OCI-LY3 (cell line): ENCODE measurements around the gene PPP3CA.
A peak's percentile ranks its signal among the peaks of the same experiment; 100 is the strongest.

Experiments
- H2AFZ ChIP-seq: fragments of 200-600, 300-600 bp; shearing (Covaris generic); 2 replicates; pipeline ENCODE4 v1.6.0; 2014; ENCODE audit warnings: antibody characterized with exemption, low read depth, low read length
- H3K27ac ChIP-seq: fragments of 200-600, 300-600 bp; sonication (generic); 2 replicates; pipeline ENCODE4 v1.5.1; 2014; ENCODE audit warnings: mild to moderate bottlenecking, low read length, moderate library complexity, mixed read lengths
- H3K27me3 ChIP-seq: fragments of 200-600, 300-600 bp; sonication (generic); 2 replicates; pipeline ENCODE4 v1.6.1; 2014; ENCODE audit warnings: low read depth, low read length, mixed read lengths
- H3K36me3 ChIP-seq: fragments of 200-600, 300-600 bp; sonication (generic); replicated peaks from 2 replicates; pipeline ENCODE3; 2014; ENCODE audit warnings: low read depth, low read length, mixed read lengths
- H3K4me1 ChIP-seq: fragments of 300-600, 200-600 bp; sonication (generic); 2 replicates; pipeline ENCODE4 v1.6.1; 2014; ENCODE audit warnings: low read length, mixed read lengths
- H3K4me2 ChIP-seq: fragments of 200-600, 300-600 bp; sonication (generic); 2 replicates; pipeline ENCODE4 v1.6.1; 2014; ENCODE audit warnings: low read length, mixed read lengths
- H3K4me3 ChIP-seq: fragments of 300-600, 200-600 bp; sonication (generic); 2 replicates; pipeline ENCODE4 v1.5.1; 2014; ENCODE audit warnings: antibody characterized with exemption, mild to moderate bottlenecking, low read length, moderate library complexity
- H3K79me2 ChIP-seq: fragments of 300-600, 200-600 bp; shearing (Covaris generic); 2 replicates; pipeline ENCODE4 v1.6.1; 2014; ENCODE audit warnings: mild to moderate bottlenecking, low read length, mixed read lengths
- H3K9ac ChIP-seq: fragments of 300-600, 200-600 bp; shearing (Covaris generic); 2 replicates; pipeline ENCODE4 v1.6.0; 2014; ENCODE audit warnings: mild to moderate bottlenecking, low read length, moderate library complexity
- H3K9me3 ChIP-seq: fragments of 200-600, 300-600 bp; shearing (Covaris generic); 2 replicates; pipeline ENCODE4 v1.6.1; 2014; ENCODE audit warnings: low read length, mixed read lengths; ENCODE audit not compliant: insufficient read depth
- H4K20me1 ChIP-seq: fragments of 200-600, 300-600 bp; sonication (generic); 2 replicates; pipeline ENCODE4 v1.6.1; 2016; ENCODE audit warnings: low read length, mixed read lengths; ENCODE audit not compliant: insufficient read depth
- EZH2phosphoT487 ChIP-seq: fragments of 200-600 bp; shearing (Covaris generic); IDR thresholded peaks from 2 replicates; pipeline ENCODE4 v1.6.1; 2018; ENCODE audit warnings: antibody characterized with exemption, mixed run types, low read depth
- TF ChIP-seq, protein P1 (sequence below): fragments of 200-600, 300-600 bp; sonication (generic); IDR thresholded peaks from 2 replicates; pipeline ENCODE4 v1.5.1; 2014; ENCODE audit warnings: antibody characterized with exemption, low read length, low read depth

PPP3CA gene

DNA sequence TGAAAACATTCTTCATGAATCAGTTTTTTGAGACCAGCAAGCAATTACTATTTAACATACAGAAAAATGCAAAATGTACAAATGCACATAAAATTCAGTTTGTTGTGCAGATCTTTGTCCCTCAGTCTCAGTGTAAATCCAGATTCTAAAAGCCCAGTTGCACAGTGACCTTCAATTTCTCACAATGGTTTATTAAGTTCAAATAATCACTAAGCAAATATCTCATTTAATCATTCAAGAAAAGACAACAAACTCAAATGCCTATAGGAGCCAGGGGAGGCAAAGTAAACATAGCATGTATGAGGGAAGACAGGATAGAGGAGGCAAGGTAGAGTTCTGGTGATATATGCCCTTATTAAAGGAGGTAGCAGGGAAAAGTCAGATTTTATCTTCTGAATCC, 82.8 kb downstream of the PPP3CA start:
- peaks cover 64% of the 10 kb centered on the region for H3K79me2 ChIP-seq
- peaks cover 37% of the 10 kb centered on the region for H3K4me1 ChIP-seq
- no peak for TF ChIP-seq EZH2phosphoT487
- TF ChIP-seq, protein P1, sequence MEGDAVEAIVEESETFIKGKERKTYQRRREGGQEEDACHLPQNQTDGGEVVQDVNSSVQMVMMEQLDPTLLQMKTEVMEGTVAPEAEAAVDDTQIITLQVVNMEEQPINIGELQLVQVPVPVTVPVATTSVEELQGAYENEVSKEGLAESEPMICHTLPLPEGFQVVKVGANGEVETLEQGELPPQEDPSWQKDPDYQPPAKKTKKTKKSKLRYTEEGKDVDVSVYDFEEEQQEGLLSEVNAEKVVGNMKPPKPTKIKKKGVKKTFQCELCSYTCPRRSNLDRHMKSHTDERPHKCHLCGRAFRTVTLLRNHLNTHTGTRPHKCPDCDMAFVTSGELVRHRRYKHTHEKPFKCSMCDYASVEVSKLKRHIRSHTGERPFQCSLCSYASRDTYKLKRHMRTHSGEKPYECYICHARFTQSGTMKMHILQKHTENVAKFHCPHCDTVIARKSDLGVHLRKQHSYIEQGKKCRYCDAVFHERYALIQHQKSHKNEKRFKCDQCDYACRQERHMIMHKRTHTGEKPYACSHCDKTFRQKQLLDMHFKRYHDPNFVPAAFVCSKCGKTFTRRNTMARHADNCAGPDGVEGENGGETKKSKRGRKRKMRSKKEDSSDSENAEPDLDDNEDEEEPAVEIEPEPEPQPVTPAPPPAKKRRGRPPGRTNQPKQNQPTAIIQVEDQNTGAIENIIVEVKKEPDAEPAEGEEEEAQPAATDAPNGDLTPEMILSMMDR: no peak
- no peak overlapping the region for H3K4me3 ChIP-seq
- H3K9me3 ChIP-seq: no peaks in the 10 kb centered on the region
- H3K36me3 ChIP-seq: no peaks in the 10 kb centered on the region
- no peaks in the 10 kb centered on the region for H3K27me3 ChIP-seq
- no peak overlapping the region for H3K4me2 ChIP-seq
- no peak overlapping the region for H3K27ac ChIP-seq
- peaks cover 10% of the 10 kb centered on the region; the same call in 1 of the 2 replicates for H4K20me1 ChIP-seq
- no peak overlapping the region for H2AFZ ChIP-seq
- H3K9ac ChIP-seq: no peak overlapping the region

DNA sequence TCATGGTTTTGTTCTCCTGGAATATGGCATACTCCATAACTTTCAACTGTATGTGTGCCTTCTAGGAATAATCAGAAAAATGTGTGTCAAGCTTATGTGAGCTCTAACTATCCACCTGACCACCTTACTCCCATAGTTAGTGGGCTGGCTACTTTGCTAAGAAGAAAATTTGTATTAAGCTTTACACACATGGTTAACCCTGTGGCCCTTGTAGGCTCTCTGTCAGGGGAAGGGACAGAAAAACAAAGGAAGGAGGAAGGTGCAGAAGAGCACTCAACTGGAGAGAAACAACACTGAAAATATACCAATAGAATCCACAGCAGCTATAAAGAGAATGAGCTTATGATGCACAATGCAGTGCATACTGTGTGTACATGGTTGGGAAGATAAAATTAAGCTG, 84.6 kb downstream of the PPP3CA start:
- H4K20me1 ChIP-seq: peaks cover 10% of the 10 kb centered on the region; the same call in 1 of the 2 replicates
- no peak overlapping the region for H3K27ac ChIP-seq
- peaks cover 65% of the 10 kb centered on the region for H3K79me2 ChIP-seq

DNA sequence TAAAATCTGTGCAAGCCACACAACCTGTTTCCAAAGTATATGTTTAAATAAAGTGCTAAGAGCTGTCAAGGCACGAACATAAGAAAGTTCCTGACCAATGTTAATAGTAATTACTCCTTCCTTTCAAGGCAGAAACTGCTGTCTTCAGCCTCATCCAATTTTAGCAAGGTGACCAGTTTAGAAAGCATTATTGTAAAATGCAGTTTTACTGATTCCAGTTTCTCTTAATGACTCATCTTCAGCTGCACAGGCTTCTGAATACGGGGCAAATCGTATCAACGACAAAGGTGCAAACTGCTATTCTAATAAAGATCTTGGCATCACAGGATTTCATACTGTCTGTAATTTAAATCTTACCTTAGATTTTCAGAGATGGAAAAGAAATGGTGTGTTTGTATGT, 87.5 kb downstream of the PPP3CA start:
- Histone ChIP-seq H3K27me3 (no peaks in the 10 kb centered on the region), H3K4me2 (peak overlapping the region; percentile 99), H2AFZ (no peak overlapping the region), H3K4me3 (peak overlapping the region; percentile 72), H3K79me2 (peaks cover 73% of the 10 kb centered on the region), H3K36me3 (no peaks in the 10 kb centered on the region), H3K27ac (peak overlapping the region; percentile 88), H4K20me1 (no peaks in the 10 kb centered on the region), H3K4me1 (peaks cover 64% of the 10 kb centered on the region), H3K9me3 (no peaks in the 10 kb centered on the region), H3K9ac (peak overlapping the region; percentile 64)
- TF ChIP-seq EZH2phosphoT487: no peak
- TF ChIP-seq, protein P1: no peak

More for the DNA sequence above, 84.6 kb downstream of the PPP3CA start:
- Histone ChIP-seq H3K27me3 (no peaks in the 10 kb centered on the region), H3K9ac (no peak overlapping the region), H3K9me3 (no peaks in the 10 kb centered on the region), H3K4me2 (no peak overlapping the region), H3K4me1 (peaks cover 56% of the 10 kb centered on the region), H3K4me3 (no peak overlapping the region), H2AFZ (no peak overlapping the region), H3K36me3 (no peaks in the 10 kb centered on the region)
- TF ChIP-seq EZH2phosphoT487: no peak
- TF ChIP-seq, protein P1: no peak

DNA sequence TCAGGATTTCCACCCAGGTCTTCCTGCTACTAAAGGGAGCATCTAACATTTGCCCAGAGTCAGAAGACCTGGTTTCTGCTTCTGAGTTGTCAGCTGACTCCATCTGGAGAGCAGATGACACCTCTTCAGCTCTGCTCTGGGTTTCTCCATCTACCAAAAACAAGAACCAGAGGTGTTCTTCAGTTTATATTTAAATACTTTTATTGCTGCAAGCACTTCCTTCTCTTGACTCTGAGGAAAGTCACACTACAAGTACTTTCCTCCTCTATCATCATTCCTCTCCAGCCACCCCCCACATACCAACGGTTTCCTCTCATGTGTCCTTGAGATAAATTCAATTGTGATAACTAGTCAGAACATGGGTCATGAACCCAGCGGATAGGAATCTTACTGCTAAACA, 88.4 kb downstream of the PPP3CA start:
- Histone ChIP-seq H3K4me2 (peak overlapping the region; percentile 99), H3K4me3 (peak overlapping the region; percentile 72), H3K36me3 (no peaks in the 10 kb centered on the region), H3K79me2 (peaks cover 75% of the 10 kb centered on the region), H3K9me3 (no peaks in the 10 kb centered on the region), H3K27ac (peak overlapping the region; percentile 88), H2AFZ (no peak overlapping the region), H4K20me1 (no peaks in the 10 kb centered on the region), H3K27me3 (no peaks in the 10 kb centered on the region), H3K4me1 (peaks cover 68% of the 10 kb centered on the region), H3K9ac (peak overlapping the region; percentile 64)
- TF ChIP-seq, protein P1: no peak
- TF ChIP-seq EZH2phosphoT487: no peak
